Stimulated activated CD8-positive, alpha-beta memory T cell treated with anti-CD3 and anti-CD28 coated beads, Interleukin-4, amount 100 ng/mL, for 24 hours (primary cell): ENCODE measurements around the gene MAST4.

Source experiments
- DNase-seq: peaks from one replicate; pipeline ENCODE4 v3.0.0-alpha.2; 2020; ENCODE audit warnings: low read depth

MAST4 gene

DNA sequence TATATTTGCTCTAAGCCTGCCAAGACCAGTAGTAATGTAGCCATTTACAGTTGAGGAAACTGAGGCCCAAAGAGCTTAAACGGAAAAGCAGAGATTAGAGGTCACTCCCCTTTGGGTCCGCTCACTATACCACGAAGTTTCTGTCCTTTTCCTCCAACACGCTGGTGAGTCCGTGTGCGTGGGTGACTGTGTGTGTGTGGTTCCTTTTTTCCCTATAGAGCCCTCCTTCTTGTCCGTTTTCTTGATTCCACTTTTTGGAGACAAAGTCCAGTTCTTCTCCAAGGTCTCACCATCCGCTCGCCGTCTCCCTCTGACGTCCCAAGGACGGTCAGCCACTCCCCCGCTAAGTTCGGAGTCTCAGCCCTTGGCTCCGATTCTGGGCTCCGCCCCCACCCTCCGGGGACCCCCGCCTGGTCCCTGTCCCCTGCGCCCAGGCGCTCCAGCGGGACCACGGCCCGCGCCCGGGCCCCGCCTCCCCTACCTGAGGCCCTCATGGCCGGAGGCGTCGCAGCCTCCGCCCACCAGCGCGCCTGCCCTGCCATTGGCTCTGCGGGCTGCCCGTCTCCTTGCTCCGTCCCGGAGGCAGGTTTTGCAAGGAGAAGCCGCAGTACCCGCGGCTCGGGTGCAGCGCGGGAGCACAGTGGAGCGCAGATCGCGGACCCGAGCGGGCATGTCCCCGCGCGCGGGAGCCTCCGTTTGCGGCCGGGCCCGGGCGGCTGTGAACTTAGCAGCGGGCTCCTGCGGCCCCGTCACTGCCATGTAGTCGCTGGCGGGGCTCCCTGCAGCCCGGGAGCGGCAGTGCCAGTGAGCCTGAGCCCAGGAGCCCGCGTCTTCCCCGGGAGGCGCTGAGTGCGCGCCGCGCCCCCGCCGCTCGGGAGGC lies at the start of gene MAST4:
MAST4 (plus strand) TSS at position 638 of the 880 bp plus-strand sequence. CDS start 263 bp downstream, outside the sequence.
- peak; percentile 47 for DNase-seq

DNA sequence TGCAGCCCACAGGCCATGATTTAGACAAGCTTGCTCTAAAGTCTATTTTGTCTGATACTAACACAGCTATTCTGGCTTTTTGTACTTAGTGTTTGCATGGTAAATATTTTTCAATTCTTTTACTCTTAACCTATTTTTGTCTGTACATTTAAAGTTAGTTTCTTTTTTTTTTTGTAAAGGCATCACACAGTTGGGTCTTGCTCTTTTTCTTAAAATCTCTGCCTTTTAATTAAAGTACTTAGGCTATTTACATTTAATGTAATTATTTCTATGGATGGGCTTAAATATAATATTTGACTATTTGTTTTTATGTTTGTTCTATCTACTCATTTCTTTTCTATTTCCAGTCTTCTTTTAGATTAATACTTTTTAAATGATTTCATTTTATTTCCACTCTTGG lies 49.7 kb upstream of the MAST4 start:
- no peak for DNase-seq

- DNase-seq, result no peak
Observed at GRCh38 chr5:66551338-66551737, 44.9 kb upstream of the MAST4 start.

GRCh38 chr5:66551945-66552344 lies 44.2 kb upstream of the MAST4 start:
- DNase-seq, result no peak

GRCh38 chr5:66553368-66553912 lies 42.8 kb upstream of the MAST4 start:
- no peak for DNase-seq

DNA sequence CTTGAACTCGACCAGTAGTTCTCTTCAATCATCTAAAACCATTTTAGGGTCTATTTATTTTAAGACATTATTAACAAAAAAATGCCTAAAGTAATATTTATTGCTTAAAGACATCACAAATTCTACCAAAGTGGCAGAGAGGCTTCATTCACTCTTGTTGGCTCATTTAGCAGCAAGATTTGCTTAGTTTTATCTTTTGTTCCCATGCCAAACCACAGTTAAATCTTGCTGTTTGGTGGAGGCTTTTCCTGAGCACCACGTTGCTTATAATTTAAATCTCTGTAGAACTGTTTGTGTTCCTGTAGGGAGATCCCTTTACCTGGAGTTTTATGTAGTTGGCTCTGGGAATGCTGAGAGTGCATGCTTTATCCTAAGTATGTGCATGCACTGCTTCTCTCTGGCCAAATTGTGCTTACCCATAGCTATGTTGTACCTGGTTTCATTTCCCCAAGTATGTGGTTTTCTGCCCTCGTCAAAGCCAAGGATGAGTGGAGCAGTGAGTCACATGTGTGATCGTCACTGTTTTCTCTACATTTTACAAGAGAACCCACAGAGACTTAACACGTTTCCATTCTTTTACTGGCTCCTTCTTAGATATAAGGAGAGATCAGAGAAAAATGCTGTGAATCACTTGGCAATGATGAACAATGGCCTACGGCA lies 42.1 kb upstream of the MAST4 start:
- DNase-seq, result no peak

DNA sequence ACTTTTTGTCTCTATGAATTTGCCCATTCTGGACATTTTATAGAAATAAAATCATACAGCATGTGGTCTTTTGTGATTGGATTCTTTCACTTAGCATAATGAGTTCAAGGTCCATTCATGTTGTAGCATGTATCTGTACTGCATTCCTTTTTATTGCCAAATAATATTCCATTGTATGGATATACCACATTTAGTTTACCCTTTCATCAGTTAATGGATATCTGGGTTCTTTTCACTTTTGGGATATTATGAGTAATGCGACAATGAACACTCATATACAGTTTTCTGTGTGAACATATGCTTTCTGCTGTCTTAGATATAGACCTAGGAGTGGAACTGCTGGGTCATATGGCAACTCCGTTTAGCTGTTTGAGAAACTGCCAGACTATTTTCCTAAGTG lies 41.3 kb upstream of the MAST4 start:
- no peak for DNase-seq

DNA sequence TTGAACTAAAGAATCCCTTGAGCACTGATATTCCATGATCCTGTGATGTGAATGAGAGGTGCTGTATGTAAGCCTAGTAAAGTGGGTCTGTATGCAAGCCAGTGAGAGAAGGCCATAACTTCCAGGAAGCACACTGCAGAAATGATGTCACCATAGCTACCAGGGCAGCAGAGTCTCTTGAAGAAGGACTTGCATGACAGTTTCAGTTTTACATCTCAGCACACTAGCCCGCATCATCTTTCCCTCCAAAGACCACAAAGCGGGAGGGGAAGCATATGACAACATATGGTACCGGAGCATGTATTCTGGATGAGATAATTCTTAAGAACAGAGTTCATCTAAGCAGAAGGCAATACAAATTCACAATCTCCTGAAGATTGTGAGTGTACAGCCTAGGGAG lies 37.6 kb upstream of the MAST4 start:
- no peak for DNase-seq

GRCh38 chr5:66560371-66560770 lies 35.8 kb upstream of the MAST4 start:
- DNase-seq, result no peak

- DNase-seq, result no peak
Observed at GRCh38 chr5:66561256-66561990, 34.8 kb upstream of the MAST4 start.

- DNase-seq, result no peak
Observed at GRCh38 chr5:66565878-66566277, 30.3 kb upstream of the MAST4 start.

DNA sequence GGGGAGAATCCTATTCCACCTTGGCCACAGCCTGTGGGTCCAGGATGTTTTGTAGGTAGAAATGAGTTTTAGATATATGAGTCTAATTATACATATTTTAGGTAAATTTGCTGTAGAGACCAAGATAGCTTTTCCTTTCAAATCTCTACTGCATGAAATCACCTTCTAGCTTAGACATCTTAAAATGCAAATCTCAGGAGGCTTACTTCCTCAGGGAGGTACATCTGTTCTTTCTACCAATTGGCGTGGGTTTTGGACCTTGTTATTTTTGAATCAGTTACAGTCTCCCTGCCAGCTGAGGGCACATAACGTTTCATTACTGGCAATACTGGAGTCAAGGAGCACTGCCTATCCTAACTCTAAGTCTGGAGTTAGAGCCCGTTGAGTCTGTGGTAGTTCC lies 28.7 kb upstream of the MAST4 start:
- DNase-seq, result no peak

GRCh38 chr5:66570201-66570600 lies 26.0 kb upstream of the MAST4 start:
- DNase-seq, result no peak

DNA sequence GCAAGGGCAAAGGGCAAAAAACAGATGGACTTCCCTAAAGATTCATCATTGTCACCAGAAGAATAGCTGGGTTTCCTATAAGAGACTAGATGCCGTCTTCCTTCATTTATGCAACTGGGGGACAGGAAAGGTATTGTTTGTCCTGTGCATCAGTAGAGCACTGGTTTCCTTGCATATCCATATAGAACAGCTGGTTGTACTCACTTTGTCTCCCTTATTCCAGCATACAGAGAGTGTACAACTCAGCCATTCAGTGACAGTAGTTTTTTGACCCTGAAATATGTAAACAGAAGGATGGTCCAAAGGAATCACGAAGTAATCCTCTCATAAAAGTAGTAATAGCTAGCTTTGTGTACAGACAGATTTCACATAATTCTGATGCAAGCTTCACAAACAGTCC lies 22.5 kb upstream of the MAST4 start:
- DNase-seq, result no peak

GRCh38 chr5:66582499-66583165 lies 13.6 kb upstream of the MAST4 start:
- no peak for DNase-seq

DNA sequence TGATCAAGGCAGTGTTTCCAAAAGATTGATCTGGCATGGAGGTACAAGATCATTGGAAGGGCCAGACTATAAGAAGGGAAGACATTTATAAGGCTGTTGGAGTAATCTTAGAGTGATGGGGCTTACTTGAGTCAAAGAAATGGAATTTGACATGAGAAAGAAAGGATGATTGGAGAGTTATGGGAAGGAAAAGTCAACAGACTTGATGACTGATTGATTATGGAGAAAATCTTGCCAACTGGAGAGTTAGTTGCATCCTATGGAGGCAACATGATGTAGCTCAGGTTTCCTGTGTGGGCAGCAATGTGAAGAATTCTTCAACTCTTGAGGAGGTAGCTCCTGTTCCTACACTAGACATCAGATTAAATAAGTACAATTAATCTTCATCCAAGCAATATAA lies 10.9 kb upstream of the MAST4 start:
- no peak for DNase-seq

GRCh38 chr5:66587771-66588170 lies 8.4 kb upstream of the MAST4 start:
- no peak for DNase-seq

DNA sequence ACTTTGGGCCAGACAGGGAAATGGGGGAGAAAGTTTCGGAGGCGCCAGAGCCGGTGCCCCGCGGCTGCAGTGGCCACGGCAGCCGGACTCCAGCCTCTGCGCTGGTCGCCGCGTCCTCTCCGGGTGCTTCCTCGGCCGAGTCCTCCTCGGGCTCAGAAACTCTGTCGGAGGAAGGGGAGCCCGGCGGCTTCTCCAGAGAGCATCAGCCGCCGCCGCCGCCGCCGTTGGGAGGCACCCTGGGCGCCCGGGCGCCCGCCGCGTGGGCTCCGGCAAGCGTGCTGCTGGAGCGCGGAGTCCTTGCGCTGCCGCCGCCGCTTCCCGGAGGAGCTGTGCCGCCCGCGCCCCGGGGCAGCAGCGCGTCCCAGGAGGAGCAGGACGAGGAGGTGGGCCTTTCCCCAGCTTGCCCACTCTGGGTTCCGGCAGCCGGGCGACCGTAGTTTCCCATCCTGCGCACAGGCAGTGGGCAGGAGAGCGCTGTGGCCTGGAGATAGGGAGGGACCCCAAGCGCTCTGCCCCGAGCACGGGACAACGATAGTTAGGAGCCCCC lies 516 bp downstream of the MAST4 start:
- no peak for DNase-seq

- no peak for DNase-seq
Observed at GRCh38 chr5:66597183-66597757, 1.1 kb downstream of the MAST4 start.

DNA sequence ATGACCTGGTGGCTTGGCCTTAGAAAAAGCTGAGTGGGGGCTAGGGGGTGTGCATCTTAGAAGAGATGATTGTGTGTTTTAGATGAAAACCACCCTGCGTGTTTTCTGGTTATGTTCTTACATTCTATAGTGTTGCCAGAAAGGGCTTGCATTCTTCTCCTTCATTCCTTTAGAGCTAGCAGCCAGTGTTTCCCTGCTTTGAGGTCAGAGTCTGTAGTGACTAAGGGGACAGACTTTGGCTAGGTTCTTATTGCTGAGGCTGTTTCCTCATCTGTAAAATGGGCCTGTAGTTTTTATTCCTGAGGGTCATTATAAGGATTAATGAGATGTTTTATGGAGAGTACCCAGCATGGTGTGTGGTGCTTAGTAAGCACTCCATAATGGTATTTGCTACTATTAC lies 6.4 kb downstream of the MAST4 start:
- no peak for DNase-seq

DNA sequence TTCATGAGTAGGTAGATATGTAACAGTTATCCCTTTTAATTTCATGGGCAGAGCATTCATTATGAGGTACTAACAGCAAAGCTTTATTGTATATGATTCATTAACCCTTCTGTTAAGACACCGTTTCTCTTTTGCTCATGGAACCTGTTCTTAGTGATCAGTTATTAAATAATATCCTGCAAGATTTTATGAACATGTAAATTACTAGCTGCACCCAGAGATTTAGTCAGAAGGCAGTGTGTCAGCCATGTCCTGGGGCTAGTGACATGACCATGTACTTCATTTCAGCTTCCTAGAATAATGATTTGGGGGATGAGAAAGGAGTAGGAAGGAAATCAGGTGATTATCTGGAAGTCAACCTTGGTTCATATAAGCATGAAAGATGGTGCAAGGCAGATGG lies 7.0 kb downstream of the MAST4 start:
- no peak for DNase-seq
